Stimulated activated CD4-positive, alpha-beta T cell treated with anti-CD3 and anti-CD28 coated beads, Interleukin-2, amount 100 ng/mL, for 4 hours (primary cell): ENCODE data around the gene KSR1.
"Not testable (repeated sequence)": the region's sequence is repeated elsewhere in the genome, so short reads cannot be mapped to it uniquely, and the experiment has no call there.

Experiments
- DNase-seq: peaks from one replicate; pipeline ENCODE4 v3.0.0-alpha.2; 2020; ENCODE audit warnings: low read depth

KSR1 gene

DNA sequence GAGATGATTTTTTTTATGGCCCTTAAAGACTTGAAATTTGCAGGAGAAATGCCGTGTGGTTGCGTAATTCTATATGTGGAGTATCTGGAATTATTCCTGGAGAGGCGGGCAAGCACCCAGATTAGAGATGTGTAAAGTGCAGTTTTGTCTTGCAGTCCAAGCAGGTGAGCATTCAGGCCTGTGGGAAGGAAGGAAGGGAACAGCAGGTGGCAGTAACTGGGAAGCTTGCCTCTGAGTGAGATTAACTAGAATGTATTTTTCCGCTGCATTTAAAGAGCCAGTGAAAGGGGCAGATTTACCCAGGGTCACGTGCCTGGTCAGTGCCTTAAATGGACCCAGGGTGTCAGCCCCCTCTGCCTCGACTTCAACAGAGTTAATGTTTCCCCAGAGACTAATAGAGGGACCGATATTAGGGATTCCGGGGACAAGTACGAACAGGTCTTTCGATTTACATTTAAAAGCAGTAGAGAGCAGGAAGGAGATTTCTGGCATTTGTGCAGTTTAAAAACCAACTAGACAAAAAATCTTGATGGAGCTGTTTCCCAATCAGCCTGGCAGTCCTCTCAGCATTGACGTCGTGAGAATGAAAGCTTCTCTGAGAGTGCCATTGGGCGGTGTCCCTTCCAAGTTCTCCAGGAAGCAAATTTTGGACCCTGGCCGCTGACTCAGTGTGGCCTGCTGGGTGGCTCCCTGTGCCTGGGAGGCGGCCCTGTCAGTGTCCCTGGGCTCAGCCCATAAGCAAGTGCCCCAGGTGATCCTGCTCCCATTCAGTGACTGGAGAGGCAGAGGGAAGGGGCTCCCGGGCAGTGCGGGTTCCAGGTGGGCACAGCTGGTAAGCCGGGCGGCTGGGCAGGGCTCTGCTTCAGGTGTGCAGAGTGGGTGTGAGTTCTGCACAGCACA is 38.2 kb downstream of the KSR1 start:
- no peak for DNase-seq

DNA sequence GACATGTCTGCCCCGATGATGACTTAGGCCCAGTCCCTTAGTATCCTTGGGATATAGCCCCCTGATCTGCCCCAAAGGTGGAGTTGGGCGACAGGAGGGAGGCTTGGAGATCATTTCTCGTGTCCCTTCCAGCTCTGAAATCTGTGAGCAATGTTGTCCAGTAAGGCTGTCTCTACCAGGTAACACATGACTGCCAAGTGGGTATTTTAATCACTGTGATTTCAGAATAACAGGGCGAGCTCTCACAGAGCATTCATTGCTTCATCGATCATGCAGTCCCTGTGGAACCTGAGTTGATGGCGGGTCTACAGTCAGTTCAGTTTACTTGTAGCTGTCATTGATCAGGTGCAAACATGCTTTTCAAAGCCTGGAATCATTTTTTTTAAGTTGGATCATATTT is 39.2 kb downstream of the KSR1 start:
- no peak for DNase-seq

DNA sequence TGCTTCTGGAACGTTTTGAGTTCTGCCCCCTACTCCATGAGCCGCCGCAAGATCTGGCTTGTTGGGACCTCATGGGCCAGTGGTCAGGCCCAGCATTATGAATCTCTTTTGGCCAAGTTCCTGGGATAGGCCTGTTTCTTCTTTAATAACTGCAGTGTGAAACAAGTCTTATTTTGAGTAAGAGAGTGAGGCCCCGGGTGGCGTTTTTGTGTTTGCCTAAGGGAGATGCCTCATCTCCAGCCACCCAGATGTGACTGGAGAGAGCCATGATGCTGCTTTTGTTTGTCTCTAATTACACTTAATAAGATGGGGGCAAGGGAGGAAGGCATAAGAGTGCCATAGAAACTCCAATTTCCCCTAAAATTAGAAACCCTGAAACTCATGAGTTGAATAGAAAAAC is 39.8 kb downstream of the KSR1 start:
- DNase-seq = no peak

DNA sequence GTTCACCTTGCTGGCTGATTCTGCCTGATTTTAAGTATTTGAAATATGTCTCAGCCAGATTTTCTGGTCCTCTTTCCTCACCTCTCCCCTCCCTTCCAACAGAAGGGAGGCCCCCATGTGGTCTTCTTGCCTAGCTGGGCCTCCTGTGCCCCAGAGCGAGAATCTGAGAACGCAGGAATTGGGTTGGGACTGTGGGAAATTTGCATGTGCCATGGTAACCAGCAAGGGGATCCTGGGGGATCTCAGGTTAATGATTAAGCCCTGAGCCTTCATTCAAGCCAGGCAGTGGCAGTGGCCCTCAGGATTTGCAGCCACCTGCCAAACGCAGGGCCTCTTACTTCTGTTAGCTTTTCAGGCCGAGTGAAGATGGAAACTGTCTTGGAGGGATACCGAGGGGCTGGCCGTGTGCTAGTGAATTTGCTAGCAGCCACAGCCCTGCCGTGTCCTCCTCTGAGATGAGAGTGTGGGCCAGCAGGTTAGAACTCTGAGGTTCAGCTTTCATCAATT is 40.2 kb downstream of the KSR1 start:
- no peak for DNase-seq

DNA sequence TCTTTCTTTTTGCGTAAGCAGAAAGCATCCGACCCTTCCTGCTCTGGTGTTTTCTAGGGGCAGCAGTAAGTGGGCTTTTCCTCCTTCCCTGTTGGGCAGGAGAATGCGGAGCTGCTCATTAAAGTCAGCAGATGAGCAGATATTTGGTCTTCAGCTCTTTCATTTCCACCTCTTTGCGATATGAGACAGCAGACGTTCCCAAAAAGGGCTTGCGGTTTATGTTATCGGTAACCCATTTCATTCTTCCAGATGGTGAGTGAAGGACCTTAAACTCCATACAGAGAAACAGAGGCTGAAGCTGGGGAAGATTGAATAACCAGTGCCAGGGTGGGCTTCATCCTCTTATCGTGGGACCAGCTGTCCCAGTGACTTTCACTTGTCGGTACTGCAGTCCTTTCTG is 40.7 kb downstream of the KSR1 start:
- no peak for DNase-seq

DNA sequence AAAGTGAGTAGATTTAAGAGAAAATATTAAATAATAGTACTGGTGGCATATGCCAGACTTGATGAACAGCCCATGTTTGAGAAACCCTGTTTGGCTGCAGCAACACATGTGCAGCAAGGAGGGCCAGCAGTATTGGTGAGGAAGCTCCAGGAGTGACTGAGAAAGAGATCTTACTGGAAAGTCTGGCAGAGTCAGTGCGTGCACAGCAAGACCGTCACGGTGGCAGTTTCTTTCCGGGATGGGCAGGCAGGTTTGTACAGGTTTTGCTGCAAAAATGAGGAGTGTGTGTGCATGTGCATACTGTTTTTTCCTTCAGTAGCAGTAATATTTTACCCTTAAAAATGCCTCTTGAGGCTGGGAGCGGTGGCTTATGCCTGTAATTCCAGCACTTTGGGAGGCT is 41.4 kb downstream of the KSR1 start:
- DNase-seq = no peak

DNA sequence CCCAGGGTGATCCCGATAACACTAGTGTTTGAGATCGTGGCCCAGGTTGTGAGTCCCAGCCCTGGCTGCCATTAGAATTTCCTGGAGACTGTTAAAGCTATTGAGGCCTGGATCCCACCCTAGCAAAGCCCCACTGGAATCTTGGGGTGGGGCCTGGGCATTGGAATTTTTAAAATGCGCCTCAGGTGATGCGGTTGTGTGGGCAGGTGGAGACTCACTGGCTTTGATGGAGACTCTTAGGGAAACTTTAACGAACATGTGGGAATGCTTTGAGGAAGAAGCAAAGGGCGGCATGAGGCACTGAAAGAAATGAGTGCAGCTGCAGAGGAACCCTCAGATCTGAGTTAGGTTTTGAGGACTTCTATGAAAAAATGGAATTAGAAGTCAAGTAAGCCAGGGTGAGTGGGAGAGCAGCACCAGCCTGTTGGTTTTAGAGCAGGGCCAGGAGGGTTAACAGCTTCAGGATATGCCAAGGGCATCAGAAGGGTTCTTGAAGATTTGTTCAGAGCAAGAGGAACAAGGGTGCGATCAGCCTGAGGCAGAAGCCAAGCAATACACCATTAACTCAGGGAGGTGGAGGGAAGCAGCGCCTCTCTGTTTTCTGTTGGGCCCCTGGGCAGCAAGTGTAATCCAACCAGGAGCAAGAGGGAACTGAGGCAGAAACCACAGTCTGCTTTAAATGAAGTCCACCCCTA is 42.5 kb downstream of the KSR1 start:
- DNase-seq = no peak

DNA sequence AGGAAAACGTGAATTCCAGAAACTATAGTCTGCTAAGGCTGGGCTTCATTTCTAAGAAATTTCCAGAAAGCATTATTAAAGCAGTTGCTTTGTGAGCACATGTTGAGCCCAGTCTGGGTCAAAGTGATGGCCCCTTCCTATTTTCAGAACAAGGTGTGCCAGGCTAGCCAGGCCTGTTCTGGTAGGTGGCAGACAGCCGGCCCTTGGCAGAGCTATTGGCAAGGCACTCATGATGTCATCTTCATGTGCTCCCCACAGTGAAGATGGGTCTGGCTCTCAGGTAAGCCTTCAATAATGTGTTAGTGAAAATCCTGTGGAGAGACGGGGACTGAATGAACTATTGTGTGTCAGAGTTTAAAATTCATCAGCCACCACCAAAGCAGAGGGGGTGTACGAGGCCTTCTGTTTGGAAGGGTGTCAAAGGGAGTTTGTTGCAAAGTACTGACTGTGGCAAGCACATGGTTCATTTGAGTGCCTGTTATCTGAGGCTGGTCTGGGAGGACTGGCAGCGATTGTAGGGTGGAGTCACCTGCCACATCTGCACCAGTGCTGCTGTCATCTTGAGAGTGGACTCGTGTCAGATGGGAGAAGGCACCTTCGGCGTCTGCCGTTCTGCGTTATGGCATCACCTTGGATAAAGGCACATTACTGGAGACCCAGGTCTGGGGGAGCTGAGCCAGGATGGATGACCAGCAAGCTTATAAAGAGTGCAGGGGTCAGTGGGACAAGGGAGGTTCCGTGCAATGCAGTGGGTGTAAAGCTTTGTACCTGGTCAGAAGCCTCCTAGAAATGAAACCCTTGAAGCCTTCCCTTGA is 43.4 kb downstream of the KSR1 start:
- no peak for DNase-seq

DNA sequence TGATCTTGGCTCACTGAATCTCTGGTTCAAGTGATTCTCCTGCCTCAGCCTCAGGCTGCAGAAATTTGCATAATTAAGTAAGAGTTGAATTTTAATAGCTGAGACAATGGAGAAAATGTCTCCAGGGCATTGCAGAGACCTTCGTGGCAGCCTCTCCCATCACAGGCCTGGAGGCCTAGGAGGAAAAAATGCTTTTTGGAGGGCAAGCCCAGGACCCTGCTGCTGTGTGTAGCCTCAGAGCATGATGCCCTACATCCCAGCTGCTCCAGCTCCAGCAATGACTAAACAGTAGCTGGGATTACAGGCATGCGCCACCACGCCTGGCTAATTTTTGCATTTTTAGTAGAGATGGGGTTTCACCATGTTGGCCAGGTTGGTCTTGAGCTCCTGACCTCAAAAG is 45.1 kb downstream of the KSR1 start:
- DNase-seq = not testable (repeated sequence)

DNA sequence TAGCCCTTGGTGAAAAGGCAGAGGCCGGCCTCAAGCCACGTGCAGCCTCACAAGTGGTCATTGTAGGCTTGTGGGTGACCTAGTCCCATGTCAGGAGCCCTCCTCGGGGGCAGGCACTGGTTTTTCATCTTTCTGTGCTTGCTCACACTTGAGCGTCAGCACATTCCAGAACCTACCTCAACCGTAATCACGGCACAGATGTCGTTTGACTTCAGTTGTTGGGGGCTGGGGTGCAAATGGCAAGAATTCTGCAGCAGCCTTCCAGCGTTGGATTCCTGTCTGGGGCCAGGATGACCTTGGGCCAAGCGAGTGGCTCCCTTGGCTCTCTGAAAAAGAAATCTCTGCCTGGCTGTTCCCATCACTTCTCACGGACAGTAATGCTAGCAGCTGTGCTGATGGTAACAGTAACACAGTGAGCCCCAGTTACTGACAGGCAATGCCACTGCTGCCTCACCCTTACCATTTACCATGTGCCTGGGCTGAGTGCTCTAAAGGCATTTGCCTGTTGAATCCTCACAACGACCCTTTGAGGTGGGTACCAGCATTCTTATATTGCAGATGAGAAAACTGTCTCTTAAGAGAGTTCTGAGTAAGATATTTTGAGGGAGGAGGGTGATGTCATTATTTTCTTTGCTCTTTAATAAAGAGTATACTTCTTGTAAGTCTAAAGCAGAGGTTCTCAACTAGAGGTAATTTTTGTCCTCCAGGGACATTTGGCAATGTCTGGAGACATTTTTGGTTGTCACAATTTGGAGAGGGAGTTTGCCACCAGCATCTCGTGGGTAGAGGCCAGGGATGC is 46.5 kb downstream of the KSR1 start:
- no peak for DNase-seq

DNA sequence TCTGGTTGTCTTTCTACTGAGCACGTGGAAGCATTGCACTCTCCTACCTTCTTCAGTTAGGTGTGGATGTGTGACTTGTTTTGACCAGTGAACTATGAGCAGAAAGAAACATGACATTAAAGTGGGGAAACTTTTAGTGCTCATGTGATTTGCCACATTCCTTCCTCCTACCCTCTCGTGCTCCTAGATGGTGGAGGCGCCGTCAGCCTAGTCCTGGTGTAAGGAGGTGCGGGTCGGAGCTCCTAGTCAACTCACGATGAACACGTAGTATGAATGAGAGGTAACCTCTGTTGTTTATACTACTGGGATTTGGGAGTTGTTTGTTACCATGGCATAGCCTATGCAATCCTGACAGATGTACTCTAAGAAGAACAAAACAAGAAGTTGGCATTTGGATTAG is 47.4 kb downstream of the KSR1 start:
- no peak for DNase-seq

DNA sequence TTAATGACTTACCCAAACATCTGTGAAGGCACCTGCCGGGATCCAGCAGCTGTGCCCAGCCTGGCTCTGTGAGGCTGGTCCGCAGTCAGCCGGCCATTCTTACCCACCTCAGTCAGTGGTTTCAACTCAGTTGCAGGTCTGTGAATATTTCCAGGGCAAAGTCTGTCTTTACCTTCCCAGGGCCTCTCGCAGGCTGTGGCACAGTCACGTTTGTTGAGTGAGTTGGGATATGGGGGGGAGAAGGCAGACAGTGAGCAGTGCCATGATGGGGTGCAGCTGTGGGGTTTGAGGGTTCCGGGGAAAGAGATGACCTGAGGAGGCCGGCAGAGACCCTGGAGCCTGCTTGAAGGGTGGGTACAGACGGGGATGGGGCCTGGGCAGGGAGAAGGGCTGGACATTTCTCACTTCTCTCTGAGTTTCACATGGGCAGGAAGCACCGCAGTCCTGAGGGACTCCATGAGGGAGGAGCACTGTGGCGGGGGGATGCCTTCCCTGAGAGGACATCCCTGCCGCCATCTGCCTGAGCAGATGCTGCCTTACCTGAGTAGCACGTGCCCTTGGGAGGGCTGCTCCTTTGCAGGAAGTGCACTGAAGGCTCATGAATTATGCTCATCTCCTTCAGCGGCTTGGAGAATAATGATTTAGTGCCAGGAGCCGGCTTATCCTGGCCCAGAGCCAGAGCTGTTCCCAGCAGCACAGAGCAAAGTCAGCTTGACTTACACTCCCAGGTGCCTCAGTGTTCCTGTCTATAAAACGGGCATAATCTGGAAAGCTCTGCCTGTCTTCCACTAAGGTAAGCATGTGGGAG is 48.1 kb downstream of the KSR1 start:
- DNase-seq = no peak

DNA sequence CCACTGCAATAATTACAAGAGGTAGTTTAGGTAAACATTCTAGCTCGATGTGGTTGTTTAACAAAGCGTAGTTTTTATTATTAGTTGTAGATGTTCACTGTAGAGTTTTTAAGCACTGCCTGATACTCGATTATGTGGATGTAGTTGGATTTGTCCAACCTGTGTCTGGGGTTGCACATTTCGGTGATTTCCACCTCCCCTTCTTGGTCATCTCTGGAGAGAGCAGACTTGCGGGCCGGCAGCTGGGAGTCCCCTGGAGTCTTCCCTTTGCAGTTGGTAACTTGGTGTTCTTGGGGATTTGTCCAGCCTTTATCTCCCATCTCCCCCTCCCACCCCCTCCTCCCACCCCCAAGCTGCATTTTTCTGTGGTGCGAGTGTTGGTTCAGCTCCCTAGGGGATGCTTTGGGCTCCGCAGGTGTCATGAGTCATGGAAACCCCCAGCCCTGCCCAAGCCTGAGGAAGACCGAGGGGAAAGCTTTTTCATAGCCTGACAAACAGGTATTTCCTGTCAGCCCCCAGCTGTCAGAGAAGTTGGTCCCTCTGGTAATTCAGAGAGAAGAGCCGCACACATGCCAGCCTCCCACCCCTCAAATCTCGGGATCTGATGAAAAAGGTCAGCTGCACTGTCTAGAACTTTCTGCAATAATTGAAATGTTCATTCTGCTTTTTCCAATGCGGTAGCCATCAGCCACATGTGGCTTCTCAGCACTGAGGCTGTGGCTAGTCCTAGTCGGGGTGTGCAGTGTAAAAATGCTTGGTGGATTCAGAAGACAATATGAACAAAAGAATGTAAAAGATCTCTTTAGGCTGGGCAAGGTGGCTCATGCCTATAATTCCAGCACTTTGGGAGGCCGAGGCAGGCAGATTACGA is 50.3 kb downstream of the KSR1 start:
- DNase-seq = no peak

DNA sequence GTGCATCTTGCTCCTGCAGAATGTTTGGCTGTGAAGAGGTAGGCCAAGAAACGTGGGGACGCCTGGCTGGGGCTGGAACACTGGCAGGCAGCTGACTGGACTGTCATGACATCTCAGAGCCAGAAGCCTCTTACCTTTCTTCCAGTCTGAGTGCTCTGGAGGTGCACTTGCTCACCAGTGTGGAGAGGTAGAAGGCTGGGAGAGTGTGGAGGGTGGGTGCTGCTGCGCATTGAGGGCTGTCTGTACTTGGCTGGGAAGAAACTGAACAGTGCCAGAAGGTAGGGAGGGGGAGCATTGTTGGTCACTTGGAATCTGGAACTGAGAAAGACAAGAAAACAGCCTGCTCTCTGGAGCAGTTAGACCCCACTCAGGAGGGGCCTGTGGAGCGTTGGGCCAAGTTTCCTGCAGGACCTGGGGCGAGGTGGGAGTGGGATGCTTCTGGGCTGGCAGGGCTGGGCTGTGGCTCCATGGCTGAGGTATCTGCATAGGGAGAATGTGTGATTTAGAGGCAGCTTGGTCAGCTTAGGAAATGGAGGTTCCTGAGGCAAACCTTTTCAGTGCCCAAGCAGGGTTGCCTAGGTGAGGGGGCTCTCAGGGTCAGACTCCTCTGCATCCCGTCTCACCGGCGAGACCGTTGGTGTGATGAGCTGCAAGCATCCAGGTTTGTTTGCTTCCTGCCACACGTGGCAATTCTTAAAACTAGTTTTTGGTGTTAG is 55.1 kb downstream of the KSR1 start:
- no peak for DNase-seq

DNA sequence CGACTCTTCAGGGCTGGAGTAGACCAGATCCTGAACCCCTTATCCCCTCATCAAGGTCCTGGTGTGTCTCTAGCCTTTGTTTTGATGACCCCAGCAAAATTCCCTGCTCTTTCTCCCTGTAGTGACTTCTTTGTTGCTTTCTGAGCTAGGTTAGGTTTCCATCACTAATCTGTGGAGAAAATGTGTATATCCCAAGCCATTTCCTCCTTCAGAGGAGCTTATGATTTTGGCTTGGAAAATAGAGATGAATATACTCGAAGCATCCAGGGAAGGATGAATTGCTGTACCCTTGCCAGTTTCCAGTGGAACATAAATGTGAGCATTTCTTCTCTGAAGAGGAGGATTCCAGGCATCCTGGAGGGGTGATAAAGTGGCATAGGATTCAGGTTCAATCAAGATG is 55.8 kb downstream of the KSR1 start:
- no peak for DNase-seq

DNA sequence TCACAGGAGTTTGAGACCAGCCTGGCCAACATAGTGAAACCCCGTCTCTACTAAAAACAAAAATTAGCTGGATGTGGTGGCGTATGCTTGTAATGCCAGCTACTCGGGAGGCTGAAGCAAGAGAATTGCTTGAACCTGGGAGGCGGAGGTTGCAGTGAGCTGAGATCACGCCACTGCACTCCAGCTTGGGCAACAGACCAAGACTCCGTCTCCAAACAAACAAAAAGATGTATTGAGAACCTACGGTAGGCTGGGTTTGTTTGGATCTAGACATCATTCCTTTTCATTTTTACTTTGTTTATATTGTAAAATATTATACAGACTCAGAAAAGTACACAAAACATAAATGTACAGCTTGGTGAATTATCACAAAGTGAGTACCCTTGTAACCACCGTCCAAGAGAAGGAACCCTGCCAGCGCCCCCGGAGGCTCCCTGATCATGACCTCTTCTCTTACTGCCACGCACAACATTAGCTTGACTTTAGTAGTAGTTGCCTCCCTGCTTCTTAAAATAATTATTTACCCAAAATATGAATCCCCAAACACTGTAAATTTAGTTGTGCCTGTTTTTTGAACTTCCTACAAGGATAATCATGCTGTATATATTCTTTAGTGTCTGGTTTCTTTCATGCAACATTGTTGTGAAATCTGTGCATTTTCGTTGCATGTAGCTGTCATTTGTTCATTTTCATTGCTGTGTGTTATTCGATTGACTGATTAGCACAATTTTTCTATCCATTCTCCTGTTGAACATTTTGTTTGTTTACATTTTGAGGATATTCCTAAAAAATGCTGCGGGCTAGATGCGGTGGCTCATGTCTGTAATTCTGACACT is 56.5 kb downstream of the KSR1 start:
- no peak for DNase-seq

DNA sequence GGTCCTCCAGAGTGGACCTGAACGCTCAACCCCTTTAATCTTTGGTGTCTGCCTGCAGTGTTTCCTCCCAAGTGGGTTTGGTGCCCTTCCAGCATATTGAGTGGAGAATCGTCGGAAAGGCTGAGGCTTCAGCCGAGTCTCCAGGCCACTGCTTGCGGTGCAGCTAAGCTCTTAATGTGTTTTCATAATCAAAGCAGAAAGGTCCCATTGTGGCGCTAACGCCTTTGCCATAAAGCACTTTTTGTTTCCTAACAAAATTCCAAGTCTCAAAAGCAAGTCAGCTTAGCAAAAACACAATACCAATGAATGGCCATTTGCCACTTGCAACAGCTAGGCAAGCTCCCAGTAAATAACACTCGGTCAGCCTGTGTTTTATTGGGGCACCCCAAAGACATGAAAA is 57.6 kb downstream of the KSR1 start:
- no peak for DNase-seq
